A549 (cell line): ENCODE results near the gene BMP10.

Source experiments
- CEBPB ChIP-seq, 2 experiments: fragments of >200 bp in 1 of 2; sonication (Bioruptor Twin) in 1 of 2; formaldehyde crosslinking in 1 of 2; IDR thresholded peaks; 2 replicates each; pipeline ENCODE4 v1.6.1; 2012 to 2016
- E2F6 ChIP-seq: IDR thresholded peaks from 2 replicates; pipeline ENCODE4 v1.6.1; 2012; ENCODE audit warnings: low read depth, borderline replicate concordance
- FOSL2 ChIP-seq, 2 experiments: fragments of 450-650 bp in 1 of 2; fragments of >200 bp in 1 of 2; sonication (Bioruptor Twin) in 1 of 2; formaldehyde crosslinking; IDR thresholded peaks; 2 replicates each; pipeline versions ENCODE4 v1.5.0 to v1.6.1; 2016 to 2020; ENCODE audit warnings: mild to moderate bottlenecking in 1 of 2, moderate library complexity in 1 of 2
- NR3C1 ChIP-seq: fragments of >200 bp; sonication (Bioruptor Twin); formaldehyde crosslinking; IDR thresholded peaks from 3 replicates; pipeline ENCODE4 v1.6.1; 2017
- POLR2A ChIP-seq: IDR thresholded peaks from 2 replicates; pipeline ENCODE4 v1.6.1; 2012; ENCODE audit warnings: mild to moderate bottlenecking, low read length
- RAD21 ChIP-seq, 2 experiments: fragments of >200 bp in 1 of 2; sonication (Bioruptor Twin) in 1 of 2; formaldehyde crosslinking in 1 of 2; IDR thresholded peaks in 1 of 2; conservative IDR thresholded peaks in 1 of 2; 2 replicates in 1 of 2; 3 replicates in 1 of 2; pipeline ENCODE4 v1.6.1; 2012 to 2018; ENCODE audit warnings: inconsistent platforms in 1 of 2
- RCOR1 ChIP-seq: fragments of 150-350 bp; IDR thresholded peaks from 2 replicates; pipeline ENCODE4 v1.6.1; 2014; ENCODE audit warnings: antibody characterized with exemption, low read length, low read depth
- RFX5 ChIP-seq: fragments of 450-650 bp; IDR thresholded peaks from 2 replicates; pipeline ENCODE4 v1.7.1; 2014; ENCODE audit warnings: antibody characterized with exemption, mild to moderate bottlenecking, moderate library complexity
- ZSCAN20 ChIP-seq: fragments of 250-450 bp; sonication (Bioruptor Pico); IDR thresholded peaks from 2 replicates; pipeline ENCODE4 v1.8.0; 2022; ENCODE audit warnings: mild to moderate bottlenecking, moderate library complexity
- TF ChIP-seq, protein P1 (sequence below): fragments of 450-650 bp; IDR thresholded peaks from 2 replicates; pipeline ENCODE4 v1.6.1; 2014; ENCODE audit warnings: antibody characterized with exemption
- TF ChIP-seq, protein P2 (sequence below): fragments of >200 bp; sonication (Bioruptor Twin); formaldehyde crosslinking; IDR thresholded peaks from 3 replicates; pipeline ENCODE4 v1.5.1; 2016

- TF ChIP-seq RFX5 = no peak
- no peak for TF ChIP-seq CEBPB (IDR thresholded peaks at IDR 0.05)
- TF ChIP-seq POLR2A = no peak
- no peak for TF ChIP-seq RCOR1
- no peak for TF ChIP-seq FOSL2 (IDR thresholded peaks at IDR 0.05)
- no peak for TF ChIP-seq FOSL2 (CRISPR knock-in tag; IDR thresholded peaks at IDR 0.05)
- TF ChIP-seq NR3C1 = no peak
- TF ChIP-seq, protein P1, sequence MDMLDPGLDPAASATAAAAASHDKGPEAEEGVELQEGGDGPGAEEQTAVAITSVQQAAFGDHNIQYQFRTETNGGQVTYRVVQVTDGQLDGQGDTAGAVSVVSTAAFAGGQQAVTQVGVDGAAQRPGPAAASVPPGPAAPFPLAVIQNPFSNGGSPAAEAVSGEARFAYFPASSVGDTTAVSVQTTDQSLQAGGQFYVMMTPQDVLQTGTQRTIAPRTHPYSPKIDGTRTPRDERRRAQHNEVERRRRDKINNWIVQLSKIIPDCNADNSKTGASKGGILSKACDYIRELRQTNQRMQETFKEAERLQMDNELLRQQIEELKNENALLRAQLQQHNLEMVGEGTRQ = no peak
- TF ChIP-seq, protein P2, sequence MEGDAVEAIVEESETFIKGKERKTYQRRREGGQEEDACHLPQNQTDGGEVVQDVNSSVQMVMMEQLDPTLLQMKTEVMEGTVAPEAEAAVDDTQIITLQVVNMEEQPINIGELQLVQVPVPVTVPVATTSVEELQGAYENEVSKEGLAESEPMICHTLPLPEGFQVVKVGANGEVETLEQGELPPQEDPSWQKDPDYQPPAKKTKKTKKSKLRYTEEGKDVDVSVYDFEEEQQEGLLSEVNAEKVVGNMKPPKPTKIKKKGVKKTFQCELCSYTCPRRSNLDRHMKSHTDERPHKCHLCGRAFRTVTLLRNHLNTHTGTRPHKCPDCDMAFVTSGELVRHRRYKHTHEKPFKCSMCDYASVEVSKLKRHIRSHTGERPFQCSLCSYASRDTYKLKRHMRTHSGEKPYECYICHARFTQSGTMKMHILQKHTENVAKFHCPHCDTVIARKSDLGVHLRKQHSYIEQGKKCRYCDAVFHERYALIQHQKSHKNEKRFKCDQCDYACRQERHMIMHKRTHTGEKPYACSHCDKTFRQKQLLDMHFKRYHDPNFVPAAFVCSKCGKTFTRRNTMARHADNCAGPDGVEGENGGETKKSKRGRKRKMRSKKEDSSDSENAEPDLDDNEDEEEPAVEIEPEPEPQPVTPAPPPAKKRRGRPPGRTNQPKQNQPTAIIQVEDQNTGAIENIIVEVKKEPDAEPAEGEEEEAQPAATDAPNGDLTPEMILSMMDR = no peak
- TF ChIP-seq E2F6 = no peak
- no peak for TF ChIP-seq ZSCAN20 (CRISPR knock-in tag)
- TF ChIP-seq RAD21 (conservative IDR thresholded peaks at IDR 0.05 in 1 of 2, IDR thresholded peaks at IDR 0.05 in 1 of 2) = no peak
Measured at GRCh38 chr2:68907920-68908253, 36.7 kb upstream of the BMP10 start.
